Thyroid gland (tissue), 4 donors: ENCODE results near the gene UGT2B10. TPM values are rescaled to one million over a fixed set of nuclear protein-coding genes. Genes with fewer than 3 reads are reported as not detected.

Source experiments
- DNase-seq, 2 donors: peaks; one replicate each; pipeline ENCODE4 v3.0.0-alpha.2; 2019
- H3K27ac ChIP-seq, 3 donors: fragments of 200-600 bp; sonication (generic); 1 replicate in 2 of 3; 2 replicates in 1 of 3; pipeline ENCODE4 v1.5.1; 2016 to 2019; ENCODE audit warnings: mild to moderate bottlenecking in 1 of 3, moderate library complexity in 1 of 3
- H3K27me3 ChIP-seq: fragments of 200-600 bp; sonication (generic); one replicate; pipeline ENCODE4 v1.5.1; 2019
- H3K36me3 ChIP-seq, 2 donors: fragments of 200-600 bp; sonication (generic); one replicate each; pipeline ENCODE4 v1.5.1; 2016 to 2019
- H3K4me1 ChIP-seq, 2 donors: fragments of 200-600 bp; sonication (generic); one replicate each; pipeline ENCODE4 v1.5.1; 2017 to 2019
- H3K4me3 ChIP-seq, 3 donors: fragments of 200-600 bp; sonication (generic); replicated peaks in 1 of 3; 1 replicate in 2 of 3; 2 replicates in 1 of 3; pipeline ENCODE4 v1.5.1; 2016; ENCODE audit warnings: mild to moderate bottlenecking in 1 of 3
- H3K9me3 ChIP-seq: fragments of 200-600 bp; sonication (generic); one replicate; pipeline ENCODE4 v1.5.1; 2017
- POLR2A ChIP-seq, 2 donors: fragments of 450-650 bp; IDR thresholded peaks; one replicate each; pipeline ENCODE4 v1.6.1; 2017; ENCODE audit warnings: antibody characterized with exemption in 2 of 2, mild to moderate bottlenecking in 2 of 2, moderate library complexity in 1 of 2
- WGBS, 2 donors: methylation state at CpG; one replicate each; pipeline ENCODE4 v1.1.5; 2017; 5-methylcytosine and 5-hydroxymethylcytosine counted together
- intact Hi-C: fragments of 100-400 bp; cut with DNase I; formaldehyde crosslinking; loops from one replicate; pipeline ENCODE4 v1.15.1; 2023
- total RNA-seq, 4 donors: library from RNA; depleted of rRNA; stranded (reverse); fragments of >200 nt; gene quantifications; one replicate each; pipeline ENCODE4 v1.2.3, GENCODE V29; 2016
- TF ChIP-seq, protein P1 (sequence below), 6 experiments: fragments of 200-600 bp in 3 of 6; fragments of 450-650 bp in 3 of 6; sonication (generic) in 3 of 6; IDR thresholded peaks; one replicate each; pipeline ENCODE4 v1.5.1; 2016 to 2019; ENCODE audit warnings: antibody characterized with exemption in 6 of 6, mild to moderate bottlenecking in 2 of 6, inconsistent platforms in 1 of 6, moderate library complexity in 1 of 6

Gene UGT2B10
- total RNA-seq, 4 donors from 2014 or later, result not detected

DNA sequence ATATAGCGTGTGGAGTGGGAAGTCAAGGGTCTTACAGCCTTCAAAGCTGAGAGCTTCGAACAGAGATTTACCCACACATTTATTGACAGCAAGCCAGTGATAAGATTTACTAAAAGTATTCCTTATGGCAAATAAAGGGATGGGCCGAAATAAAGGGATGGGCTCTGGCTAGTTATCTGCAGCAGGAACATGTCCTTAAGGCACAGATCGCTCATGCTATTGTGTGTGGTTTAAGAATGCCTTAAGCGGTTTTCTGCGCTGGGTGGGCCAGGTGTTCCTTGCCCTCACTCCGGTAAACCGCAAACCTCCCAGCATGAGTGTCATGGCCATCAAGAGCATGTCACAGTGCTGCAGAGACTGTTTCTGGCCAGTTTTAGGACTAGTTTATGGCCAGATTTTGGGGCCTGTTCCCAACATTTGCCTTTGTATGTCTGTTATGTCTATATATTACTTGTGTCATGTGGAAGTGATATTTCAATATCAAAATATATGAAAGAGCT is 53.5 kb downstream of the UGT2B10 start:
- no peak for TF ChIP-seq POLR2A (IDR thresholded peaks at IDR 0.05)
- TF ChIP-seq, protein P1, sequence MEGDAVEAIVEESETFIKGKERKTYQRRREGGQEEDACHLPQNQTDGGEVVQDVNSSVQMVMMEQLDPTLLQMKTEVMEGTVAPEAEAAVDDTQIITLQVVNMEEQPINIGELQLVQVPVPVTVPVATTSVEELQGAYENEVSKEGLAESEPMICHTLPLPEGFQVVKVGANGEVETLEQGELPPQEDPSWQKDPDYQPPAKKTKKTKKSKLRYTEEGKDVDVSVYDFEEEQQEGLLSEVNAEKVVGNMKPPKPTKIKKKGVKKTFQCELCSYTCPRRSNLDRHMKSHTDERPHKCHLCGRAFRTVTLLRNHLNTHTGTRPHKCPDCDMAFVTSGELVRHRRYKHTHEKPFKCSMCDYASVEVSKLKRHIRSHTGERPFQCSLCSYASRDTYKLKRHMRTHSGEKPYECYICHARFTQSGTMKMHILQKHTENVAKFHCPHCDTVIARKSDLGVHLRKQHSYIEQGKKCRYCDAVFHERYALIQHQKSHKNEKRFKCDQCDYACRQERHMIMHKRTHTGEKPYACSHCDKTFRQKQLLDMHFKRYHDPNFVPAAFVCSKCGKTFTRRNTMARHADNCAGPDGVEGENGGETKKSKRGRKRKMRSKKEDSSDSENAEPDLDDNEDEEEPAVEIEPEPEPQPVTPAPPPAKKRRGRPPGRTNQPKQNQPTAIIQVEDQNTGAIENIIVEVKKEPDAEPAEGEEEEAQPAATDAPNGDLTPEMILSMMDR (IDR thresholded peaks at IDR 0.05), result no peak
- no peak for DNase-seq
- peaks cover 5 to 7% of the 10 kb centered on the region in 2 donors for H3K4me1 ChIP-seq
- H3K36me3 ChIP-seq, result no peaks in the 10 kb centered on the region
- no peak overlapping the region for H3K27ac ChIP-seq
- H3K27me3 ChIP-seq, result no peaks in the 10 kb centered on the region
- no peaks in the 10 kb centered on the region for H3K9me3 ChIP-seq
- no peak overlapping the region for H3K4me3 ChIP-seq
- WGBS, 2 donors, result 86 to 91% methylated on average over 8 of the region's 8 CpGs
- intact Hi-C loops, result no loop called here

DNA sequence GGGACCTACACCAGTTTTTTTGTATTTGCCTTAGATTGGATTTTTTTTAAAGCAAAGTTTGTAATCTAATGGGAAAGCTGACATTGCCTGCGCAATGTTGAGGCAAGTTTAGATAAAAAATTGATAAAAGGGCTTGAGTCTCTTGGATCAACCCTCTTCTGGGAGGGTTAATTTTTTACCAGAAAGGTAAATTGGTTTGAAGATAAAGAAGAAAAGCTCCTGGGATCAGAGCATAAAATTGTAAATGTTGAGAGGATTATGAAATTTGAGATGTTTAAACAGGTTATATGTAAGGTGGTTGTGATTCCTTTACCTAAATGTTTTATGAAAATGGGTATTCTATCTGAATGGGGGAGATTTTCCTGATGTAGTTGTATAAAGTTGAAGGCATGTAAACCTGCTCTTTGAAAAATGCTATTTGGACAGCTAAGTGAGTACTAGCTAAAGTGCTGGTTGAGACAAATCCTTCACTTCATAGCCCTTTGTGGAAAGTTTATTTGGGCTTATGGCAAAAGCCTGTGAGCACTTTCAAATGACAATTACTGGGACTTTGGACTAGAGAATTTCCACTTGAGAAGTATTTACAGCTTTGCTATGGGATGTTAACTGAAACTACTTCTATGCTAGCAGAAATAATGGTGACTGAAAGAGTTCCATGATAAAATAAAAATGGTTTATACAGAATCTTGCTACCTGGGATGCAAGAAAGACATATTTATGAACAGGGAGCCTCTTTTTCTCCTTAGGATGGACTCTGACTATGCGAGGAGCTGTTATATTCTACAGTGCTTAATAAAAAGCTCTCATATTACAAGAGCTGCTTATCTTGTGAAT is 56.2 kb downstream of the UGT2B10 start:
- no peak overlapping the region for H3K4me3 ChIP-seq
- H3K27me3 ChIP-seq, result no peaks in the 10 kb centered on the region
- intact Hi-C loops, result no loop called here
- H3K4me1 ChIP-seq, result peaks cover 5 to 7% of the 10 kb centered on the region in 2 donors
- H3K27ac ChIP-seq, result peak overlapping the region in 2 of 3 donors; percentile 10 to 24
- no peak for DNase-seq
- 54 to 63% methylated on average over 2 of the region's 2 CpGs for WGBS, 2 donors
- H3K36me3 ChIP-seq, result no peaks in the 10 kb centered on the region
- H3K9me3 ChIP-seq, result no peaks in the 10 kb centered on the region
- TF ChIP-seq POLR2A (IDR thresholded peaks at IDR 0.05), result no peak
- TF ChIP-seq, protein P1 (IDR thresholded peaks at IDR 0.05), result no peak

DNA sequence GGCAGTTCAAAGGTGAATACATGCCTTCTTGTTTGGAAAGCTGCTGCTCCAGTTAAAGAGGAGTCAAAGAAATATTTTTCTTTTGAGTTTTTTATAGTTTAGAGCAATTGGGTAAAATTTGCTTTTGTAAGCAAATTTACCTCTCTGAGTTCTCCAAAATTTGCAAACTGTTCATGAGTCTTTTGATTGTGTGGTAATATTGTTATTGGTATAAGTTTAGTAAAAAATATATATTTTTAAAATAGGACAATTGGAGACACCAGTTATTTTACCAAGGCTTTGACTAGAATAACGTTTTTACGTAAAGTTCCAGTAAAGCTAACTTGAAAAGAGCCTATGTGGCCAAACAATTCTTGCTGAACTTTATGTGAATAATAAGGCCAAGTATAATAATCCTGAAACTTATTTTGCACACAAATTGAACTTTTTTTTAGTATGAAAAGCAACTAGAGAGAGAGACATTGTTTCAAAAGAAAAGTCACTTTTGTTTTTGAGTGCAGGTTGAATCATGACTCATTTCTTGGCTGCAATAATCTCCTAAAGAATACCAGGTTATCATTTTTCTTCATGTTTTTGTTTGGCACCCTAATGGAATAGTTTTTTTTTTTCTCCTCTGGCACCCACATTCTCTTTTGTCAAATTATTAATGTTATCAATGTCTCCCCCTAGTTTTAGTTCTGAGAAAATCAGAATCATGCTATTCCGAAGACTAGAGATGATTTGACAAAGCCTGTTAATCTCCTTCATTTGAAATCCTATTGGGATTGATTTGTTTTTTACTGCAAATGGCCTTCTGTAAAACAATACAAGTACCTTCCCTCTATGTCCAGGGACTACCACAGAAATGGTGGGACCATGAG is 57.1 kb downstream of the UGT2B10 start:
- no peak overlapping the region for H3K4me3 ChIP-seq
- H3K9me3 ChIP-seq, result no peaks in the 10 kb centered on the region
- H3K27me3 ChIP-seq, result no peaks in the 10 kb centered on the region
- WGBS, 2 donors, result 71 to 73% methylated on average over 3 of the region's 3 CpGs
- no peak for DNase-seq
- no peaks in the 10 kb centered on the region for H3K36me3 ChIP-seq
- peak overlapping the region in 2 of 3 donors; percentile 10 to 24 for H3K27ac ChIP-seq
- intact Hi-C loops, result no loop called here
- TF ChIP-seq, protein P1 (IDR thresholded peaks at IDR 0.05), result no peak
- no peak for TF ChIP-seq POLR2A (IDR thresholded peaks at IDR 0.05)
- peaks cover 5 to 7% of the 10 kb centered on the region in 2 donors for H3K4me1 ChIP-seq

DNA sequence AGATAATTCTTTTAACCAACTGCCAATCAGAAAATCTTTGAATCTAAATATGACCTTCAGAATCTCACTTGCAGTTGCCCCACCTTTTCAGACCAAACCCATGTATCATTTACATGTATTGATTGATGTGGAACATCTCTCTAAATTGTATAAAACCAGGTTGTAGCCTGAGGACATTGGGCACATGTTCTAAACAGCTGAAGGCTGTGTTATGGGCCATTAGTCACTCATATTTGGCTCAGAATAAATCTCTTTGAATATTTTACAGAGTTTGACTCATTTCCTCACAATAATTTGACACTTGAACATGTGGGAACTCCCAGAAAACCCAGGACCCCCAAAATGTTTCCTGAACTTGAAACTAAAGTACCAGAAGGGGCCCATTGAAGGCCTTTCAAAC is 58.7 kb downstream of the UGT2B10 start:
- Histone ChIP-seq H3K9me3 (no peaks in the 10 kb centered on the region), H3K27me3 (no peaks in the 10 kb centered on the region), H3K4me1 (peaks cover 5 to 7% of the 10 kb centered on the region in 2 donors), H3K36me3 (no peaks in the 10 kb centered on the region), H3K4me3 (no peak overlapping the region), H3K27ac (no peak overlapping the region)
- TF ChIP-seq, protein P1 (IDR thresholded peaks at IDR 0.05), result no peak
- no peak for TF ChIP-seq POLR2A (IDR thresholded peaks at IDR 0.05)
- no peak for DNase-seq
- intact Hi-C loops, result no loop called here
